Fibroblast of mammary gland (primary cell): ENCODE measurements around the gene HIRIP3.

Experiments
- DNase-seq: peaks from one replicate; pipeline ENCODE4 v3.0.0-alpha.2; 2010; ENCODE audit warnings: low read depth
- H3K4me3 ChIP-seq: 2 replicates; pipeline ENCODE4 v1.5.1; 2011; ENCODE audit warnings: low read depth, mild to moderate bottlenecking, low read length, moderate library complexity; ENCODE audit not compliant: control insufficient read depth
- CTCF ChIP-seq: conservative IDR thresholded peaks from 2 replicates; pipeline ENCODE4 v1.5.1; 2011; ENCODE audit warnings: low read depth, low read length, inconsistent platforms; ENCODE audit not compliant: control insufficient read depth, insufficient read depth

HIRIP3 gene

GRCh38 chr16:29973384-29974246, 21.8 kb downstream of the HIRIP3 start, which contains the start of gene TAOK2:
TAOK2 (plus strand) TSS chr16:29973868; CDS start chr16:29977773, 3,905 bp downstream.
- no peak for TF ChIP-seq CTCF
- peak within 1 kb of the TSS; percentile 90 for H3K4me3 ChIP-seq
- peak; percentile 99 for DNase-seq

- no peak for TF ChIP-seq CTCF
- DNase-seq = no peak
- no peak overlapping the region for H3K4me3 ChIP-seq
Observed at GRCh38 chr16:29972992-29973383, 22.4 kb downstream of the HIRIP3 start.

GRCh38 chr16:29972500-29972899, 22.9 kb downstream of the HIRIP3 start:
- DNase-seq = no peak
- no peak for TF ChIP-seq CTCF
- H3K4me3 ChIP-seq = no peak overlapping the region

DNA sequence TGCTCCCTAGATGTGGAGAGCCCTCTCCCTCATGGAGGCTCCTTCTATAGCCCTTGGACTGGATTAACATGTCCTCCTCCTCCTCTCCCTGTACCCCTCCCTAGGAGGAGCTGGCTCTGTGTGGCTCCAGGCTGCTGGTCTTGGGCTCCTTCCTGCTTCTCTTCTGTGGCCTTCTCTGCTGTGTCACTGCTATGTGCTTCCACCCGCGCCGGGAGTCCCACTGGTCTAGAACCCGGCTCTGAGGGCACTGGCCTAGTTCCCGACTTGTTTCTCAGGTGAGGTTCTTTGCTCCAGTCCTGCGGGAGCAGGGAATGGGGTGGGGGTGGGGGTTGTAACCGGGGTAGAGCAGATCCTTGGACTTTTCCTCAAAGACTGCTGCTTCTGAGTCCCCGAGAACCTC, 24.1 kb downstream of the HIRIP3 start:
- H3K4me3 ChIP-seq = no peak overlapping the region
- no peak for TF ChIP-seq CTCF
- no peak for DNase-seq

DNA sequence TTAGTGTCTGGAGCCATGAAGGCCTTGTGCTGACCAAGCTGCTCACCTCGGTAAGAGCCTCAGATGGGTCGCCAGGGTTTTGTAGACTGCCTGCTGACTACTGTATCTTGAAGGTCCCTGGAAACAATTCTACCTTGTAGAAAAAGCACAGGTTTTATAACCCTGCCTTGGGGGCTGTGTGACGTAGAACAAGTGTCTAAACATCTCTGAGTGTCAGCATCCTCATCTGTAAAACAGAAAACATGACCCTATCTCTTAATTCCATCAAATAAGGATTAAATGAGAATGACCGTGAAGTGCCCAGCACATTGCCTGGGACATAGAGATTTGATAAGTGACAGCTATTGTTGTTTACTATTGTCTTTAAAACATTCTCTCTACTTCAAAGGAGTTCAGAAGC, 27.2 kb downstream of the HIRIP3 start:
- TF ChIP-seq CTCF = no peak
- H3K4me3 ChIP-seq = no peak overlapping the region
- DNase-seq = no peak

DNA sequence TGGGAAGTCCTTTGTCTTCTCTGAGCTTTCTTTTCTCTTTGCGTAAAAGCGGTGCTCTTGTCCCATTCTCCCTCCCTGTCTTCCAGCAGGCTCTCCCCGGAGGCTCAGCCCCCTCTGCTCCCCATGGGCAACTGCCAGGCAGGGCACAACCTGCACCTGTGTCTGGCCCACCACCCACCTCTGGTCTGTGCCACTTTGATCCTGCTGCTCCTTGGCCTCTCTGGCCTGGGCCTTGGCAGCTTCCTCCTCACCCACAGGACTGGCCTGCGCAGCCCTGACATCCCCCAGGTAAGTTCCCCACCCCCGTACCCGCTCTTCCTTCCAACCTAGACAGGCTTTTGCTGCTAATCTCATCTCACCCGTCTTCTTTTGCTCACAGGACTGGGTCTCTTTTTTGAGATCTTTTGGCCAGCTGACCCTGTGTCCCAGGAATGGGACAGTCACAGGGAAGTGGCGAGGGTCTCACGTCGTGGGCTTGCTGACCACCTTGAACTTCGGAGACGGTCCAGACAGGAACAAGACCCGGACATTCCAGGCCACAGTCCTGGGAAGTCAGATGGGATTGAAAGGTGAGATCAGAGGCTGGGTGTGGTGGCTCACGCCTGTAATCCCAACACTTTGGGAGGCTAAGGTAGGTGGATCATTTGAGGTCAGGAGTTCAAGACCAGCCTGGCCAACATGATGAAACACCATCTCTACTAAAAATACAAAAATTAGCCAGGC, 32.2 kb downstream of the HIRIP3 start:
- TF ChIP-seq CTCF = no peak
- DNase-seq = no peak
- H3K4me3 ChIP-seq = peak overlapping the region; percentile 75
